Nephron progenitor cell (in vitro differentiated cells): Measurements from ENCODE around the gene GCLC.

Experiments used
- DNase-seq: peaks from one replicate; pipeline ENCODE4 v3.0.0; 2021
- H3K27ac Mint-ChIP-seq: 2 replicates; pipeline ENCODE4 v1.8.0; 2021; ENCODE audit warnings: mild to moderate bottlenecking, moderate library complexity, mixed read lengths
- H3K27me3 Mint-ChIP-seq: 2 replicates; pipeline ENCODE4 v1.8.0; 2021; ENCODE audit warnings: mild to moderate bottlenecking, low read depth, mixed read lengths; ENCODE audit not compliant: poor library complexity
- H3K36me3 Mint-ChIP-seq: 2 replicates; pipeline ENCODE4 v1.8.0; 2021; ENCODE audit warnings: low read depth, mixed read lengths
- H3K4me1 Mint-ChIP-seq: 2 replicates; pipeline ENCODE4 v1.8.0; 2021; ENCODE audit warnings: mixed read lengths
- H3K4me3 Mint-ChIP-seq: 2 replicates; pipeline ENCODE4 v1.8.0; 2021; ENCODE audit warnings: mild to moderate bottlenecking, moderate library complexity, mixed read lengths
- H3K9me3 Mint-ChIP-seq: 2 replicates; pipeline ENCODE4 v1.8.0; 2021; ENCODE audit warnings: mild to moderate bottlenecking, moderate library complexity, mixed read lengths
- TF ChIP-seq, protein P1 (sequence below): fragments of 200-600 bp; sonication (generic); IDR thresholded peaks from 2 replicates; pipeline ENCODE4 v1.5.0; 2021; ENCODE audit warnings: antibody characterized with exemption

Gene GCLC

DNA sequence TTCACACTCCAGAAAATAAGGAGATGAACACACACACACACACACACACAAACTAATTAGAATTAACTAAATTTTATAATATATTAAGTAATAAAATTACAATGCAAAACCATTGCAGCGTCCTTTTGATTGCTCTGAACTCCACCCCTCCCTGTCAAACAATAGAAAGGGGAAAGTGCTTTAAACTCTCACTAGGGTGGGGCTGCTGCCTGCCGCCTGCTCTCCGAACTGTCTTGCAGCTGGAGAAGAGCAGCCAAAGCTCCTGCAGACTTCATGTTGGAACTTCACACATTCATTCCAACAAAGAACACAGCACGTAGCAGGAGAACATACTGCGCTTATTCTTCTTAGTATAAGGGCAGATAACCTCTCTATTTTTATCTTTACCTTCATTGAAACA is 83.2 kb downstream of the GCLC start:
- H3K9me3 Mint-ChIP-seq: no peaks in the 10 kb centered on the region
- no peaks in the 10 kb centered on the region for H3K4me1 Mint-ChIP-seq
- no peak for DNase-seq
- no peaks in the 10 kb centered on the region for H3K36me3 Mint-ChIP-seq
- H3K27me3 Mint-ChIP-seq: peaks cover 3% of the 10 kb centered on the region
- TF ChIP-seq, protein P1, sequence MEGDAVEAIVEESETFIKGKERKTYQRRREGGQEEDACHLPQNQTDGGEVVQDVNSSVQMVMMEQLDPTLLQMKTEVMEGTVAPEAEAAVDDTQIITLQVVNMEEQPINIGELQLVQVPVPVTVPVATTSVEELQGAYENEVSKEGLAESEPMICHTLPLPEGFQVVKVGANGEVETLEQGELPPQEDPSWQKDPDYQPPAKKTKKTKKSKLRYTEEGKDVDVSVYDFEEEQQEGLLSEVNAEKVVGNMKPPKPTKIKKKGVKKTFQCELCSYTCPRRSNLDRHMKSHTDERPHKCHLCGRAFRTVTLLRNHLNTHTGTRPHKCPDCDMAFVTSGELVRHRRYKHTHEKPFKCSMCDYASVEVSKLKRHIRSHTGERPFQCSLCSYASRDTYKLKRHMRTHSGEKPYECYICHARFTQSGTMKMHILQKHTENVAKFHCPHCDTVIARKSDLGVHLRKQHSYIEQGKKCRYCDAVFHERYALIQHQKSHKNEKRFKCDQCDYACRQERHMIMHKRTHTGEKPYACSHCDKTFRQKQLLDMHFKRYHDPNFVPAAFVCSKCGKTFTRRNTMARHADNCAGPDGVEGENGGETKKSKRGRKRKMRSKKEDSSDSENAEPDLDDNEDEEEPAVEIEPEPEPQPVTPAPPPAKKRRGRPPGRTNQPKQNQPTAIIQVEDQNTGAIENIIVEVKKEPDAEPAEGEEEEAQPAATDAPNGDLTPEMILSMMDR: no peak
- H3K4me3 Mint-ChIP-seq: no peak overlapping the region
- no peak overlapping the region for H3K27ac Mint-ChIP-seq

DNA sequence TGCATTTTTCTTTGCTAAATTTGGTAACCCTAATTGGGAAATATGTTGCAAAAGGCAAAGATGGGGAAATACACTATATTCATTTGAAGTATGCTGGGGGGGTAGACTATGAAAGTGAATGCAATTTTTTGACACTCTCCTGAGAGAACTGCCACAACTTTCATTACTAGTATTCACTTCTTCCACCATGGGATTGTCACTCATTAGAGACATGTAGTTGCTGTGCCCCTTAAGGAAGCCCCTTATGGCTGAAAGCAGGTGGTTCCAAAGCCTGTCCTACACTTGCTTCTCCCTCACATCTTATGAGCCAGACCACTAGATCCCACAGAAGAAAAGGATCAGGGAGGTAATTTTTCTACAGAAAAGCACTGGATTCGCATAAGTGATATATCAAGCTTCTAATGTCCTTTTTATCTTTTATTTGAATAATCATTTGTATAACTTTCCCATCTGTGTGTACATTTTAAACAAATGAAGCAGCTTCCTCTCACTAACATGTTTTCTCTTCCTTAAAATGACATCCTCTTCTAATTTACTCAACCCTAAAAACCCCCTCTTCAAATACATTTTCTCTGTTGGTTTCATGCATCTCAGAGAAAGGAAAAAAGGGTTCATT is 83.8 kb downstream of the GCLC start:
- DNase-seq: no peak
- Mint-ChIP-seq H3K4me1 (no peaks in the 10 kb centered on the region), H3K36me3 (no peaks in the 10 kb centered on the region), H3K27ac (no peak overlapping the region), H3K27me3 (peaks cover 3% of the 10 kb centered on the region), H3K4me3 (no peak overlapping the region), H3K9me3 (no peaks in the 10 kb centered on the region)
- TF ChIP-seq, protein P1: no peak

DNA sequence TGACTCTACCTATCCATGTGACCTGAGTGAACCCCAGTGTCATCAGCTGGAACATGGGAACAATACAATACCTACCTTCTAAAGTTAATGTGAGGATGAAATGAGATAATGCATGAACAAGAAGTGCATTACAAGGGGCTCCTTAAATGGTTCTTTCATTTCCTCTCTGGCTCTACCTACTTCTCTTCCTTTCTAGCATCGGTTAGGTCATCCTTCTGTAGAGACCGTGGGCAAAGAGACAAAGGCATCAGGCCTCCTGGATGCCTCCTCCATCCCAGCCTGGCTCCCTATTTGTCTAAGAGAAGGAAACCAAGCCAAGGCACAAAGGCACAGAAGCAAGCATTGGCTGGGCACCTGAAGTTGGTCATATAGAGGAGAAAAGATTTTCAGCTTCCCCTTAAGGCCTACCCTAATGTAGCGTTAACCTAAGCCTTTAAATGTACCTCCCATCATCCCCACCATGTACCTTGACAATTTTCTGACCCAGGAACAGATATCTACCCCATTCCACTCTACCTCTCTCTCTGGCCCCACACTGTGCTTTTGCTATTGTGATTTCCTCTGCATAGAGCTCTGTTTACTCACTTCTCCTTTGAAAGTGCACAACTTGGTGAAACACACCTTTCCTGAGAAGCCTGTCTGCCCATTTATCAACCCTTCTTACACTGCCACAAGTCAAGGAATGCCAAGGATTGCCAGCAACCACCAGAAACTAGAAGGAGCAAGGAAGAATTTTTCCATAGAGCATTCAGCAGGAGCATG is 86.6 kb downstream of the GCLC start:
- Mint-ChIP-seq H3K27ac (no peak overlapping the region), H3K4me1 (no peaks in the 10 kb centered on the region), H3K4me3 (no peak overlapping the region), H3K9me3 (peaks cover 6% of the 10 kb centered on the region), H3K36me3 (no peaks in the 10 kb centered on the region), H3K27me3 (peaks cover 3% of the 10 kb centered on the region)
- DNase-seq: no peak
- TF ChIP-seq, protein P1: no peak

DNA sequence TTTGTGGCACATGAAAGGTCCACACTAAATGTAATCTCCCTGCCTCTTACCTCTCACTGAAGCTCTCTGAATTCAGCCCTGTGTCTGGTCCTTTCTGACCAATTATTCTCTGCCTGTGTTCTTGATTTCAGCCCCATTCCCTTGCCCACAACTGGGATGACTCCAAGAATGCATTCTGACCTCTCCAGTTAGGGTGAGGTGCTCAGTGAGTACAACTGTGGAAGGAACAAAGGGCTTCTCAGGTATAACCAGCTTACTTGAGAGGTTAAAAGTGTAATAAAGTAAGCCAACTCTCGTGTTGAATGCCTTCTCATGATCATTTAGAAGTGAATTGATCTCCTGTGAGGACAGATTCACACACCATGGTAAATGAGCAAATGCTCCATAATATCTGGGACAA is 88.1 kb downstream of the GCLC start:
- H3K27ac Mint-ChIP-seq: no peak overlapping the region
- TF ChIP-seq, protein P1: no peak
- H3K4me1 Mint-ChIP-seq: no peaks in the 10 kb centered on the region
- H3K36me3 Mint-ChIP-seq: no peaks in the 10 kb centered on the region
- H3K27me3 Mint-ChIP-seq: peaks cover 3% of the 10 kb centered on the region
- no peak for DNase-seq
- no peak overlapping the region for H3K4me3 Mint-ChIP-seq
- H3K9me3 Mint-ChIP-seq: peaks cover 6% of the 10 kb centered on the region

DNA sequence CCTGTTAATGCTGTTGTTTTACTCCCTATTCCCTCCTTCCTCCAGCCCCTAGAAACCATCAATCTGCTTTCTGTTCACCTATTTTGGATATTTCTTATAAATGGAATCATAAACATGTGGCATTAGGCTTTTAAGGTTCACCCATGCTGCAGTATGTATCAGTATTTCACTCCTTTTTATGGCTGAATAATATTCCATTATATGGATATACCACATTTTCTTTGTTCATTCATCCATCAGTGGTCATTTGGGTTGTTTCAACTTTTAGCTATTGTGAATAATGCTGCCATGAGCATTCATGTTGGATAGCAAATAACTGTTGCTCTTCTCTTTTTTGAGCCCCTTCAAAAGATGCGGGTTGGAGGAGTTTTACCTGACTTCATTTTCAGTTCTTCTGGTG is 89.2 kb downstream of the GCLC start:
- Mint-ChIP-seq H3K4me3 (no peak overlapping the region), H3K27ac (no peak overlapping the region)

More for the DNA sequence above, 89.2 kb downstream of the GCLC start:
- H3K9me3 Mint-ChIP-seq: peaks cover 11% of the 10 kb centered on the region
- no peak for DNase-seq
- TF ChIP-seq, protein P1: no peak
- peaks cover 3% of the 10 kb centered on the region for H3K27me3 Mint-ChIP-seq
- H3K4me1 Mint-ChIP-seq: no peaks in the 10 kb centered on the region
- H3K36me3 Mint-ChIP-seq: no peaks in the 10 kb centered on the region
